PC-9 (cell line): Measurements from ENCODE around the gene NASP.

Experiments
- EZH2 ChIP-seq: fragments of 200-600 bp; sonication (generic); IDR thresholded peaks from 2 replicates; pipeline ENCODE4 v1.8.0; 2017; ENCODE audit warnings: antibody characterized with exemption, low read depth
- TF ChIP-seq, protein P1 (sequence below): fragments of 200-600 bp; sonication (generic); conservative IDR thresholded peaks from 2 replicates; pipeline ENCODE4 v1.6.1; 2017; ENCODE audit warnings: mixed run types, antibody characterized with exemption, mild to moderate bottlenecking, moderate library complexity

DNA sequence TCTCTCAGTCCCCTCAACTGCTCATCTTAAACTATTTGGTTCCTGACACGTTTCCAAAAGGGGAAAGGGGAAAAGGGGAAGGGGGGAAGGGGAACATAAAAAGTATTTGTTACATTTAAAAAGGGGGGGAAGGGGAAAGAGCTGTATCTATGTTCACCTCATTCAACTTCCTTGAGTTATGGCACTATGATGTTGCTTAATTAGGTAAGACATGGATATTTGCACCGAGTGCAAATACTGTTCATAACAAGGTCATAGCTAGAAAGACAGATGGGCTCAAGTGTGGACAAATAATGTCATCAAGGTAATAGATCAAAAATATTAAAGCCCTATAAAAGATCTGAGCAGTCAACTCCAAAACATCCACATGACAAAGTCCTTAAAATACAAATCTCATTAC is 76.5 kb downstream of the NASP start:
- TF ChIP-seq, protein P1, sequence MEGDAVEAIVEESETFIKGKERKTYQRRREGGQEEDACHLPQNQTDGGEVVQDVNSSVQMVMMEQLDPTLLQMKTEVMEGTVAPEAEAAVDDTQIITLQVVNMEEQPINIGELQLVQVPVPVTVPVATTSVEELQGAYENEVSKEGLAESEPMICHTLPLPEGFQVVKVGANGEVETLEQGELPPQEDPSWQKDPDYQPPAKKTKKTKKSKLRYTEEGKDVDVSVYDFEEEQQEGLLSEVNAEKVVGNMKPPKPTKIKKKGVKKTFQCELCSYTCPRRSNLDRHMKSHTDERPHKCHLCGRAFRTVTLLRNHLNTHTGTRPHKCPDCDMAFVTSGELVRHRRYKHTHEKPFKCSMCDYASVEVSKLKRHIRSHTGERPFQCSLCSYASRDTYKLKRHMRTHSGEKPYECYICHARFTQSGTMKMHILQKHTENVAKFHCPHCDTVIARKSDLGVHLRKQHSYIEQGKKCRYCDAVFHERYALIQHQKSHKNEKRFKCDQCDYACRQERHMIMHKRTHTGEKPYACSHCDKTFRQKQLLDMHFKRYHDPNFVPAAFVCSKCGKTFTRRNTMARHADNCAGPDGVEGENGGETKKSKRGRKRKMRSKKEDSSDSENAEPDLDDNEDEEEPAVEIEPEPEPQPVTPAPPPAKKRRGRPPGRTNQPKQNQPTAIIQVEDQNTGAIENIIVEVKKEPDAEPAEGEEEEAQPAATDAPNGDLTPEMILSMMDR = no peak
- no peak for TF ChIP-seq EZH2
